Germinal center (tissue), 1 donor: ENCODE data around the gene OTOF.

Experiments
- DNase-seq: peaks from one replicate; pipeline ENCODE4 v3.0.0; 2012; ENCODE audit warnings: mixed read lengths, low spot score

Gene OTOF

GRCh38 chr2:26464390-26465265 lies 13.3 kb downstream of the OTOF start:
- no peak for DNase-seq

GRCh38 chr2:26463244-26464192 lies 14.4 kb downstream of the OTOF start:
- DNase-seq, result no peak

GRCh38 chr2:26462511-26463243 lies 15.2 kb downstream of the OTOF start:
- DNase-seq, result no peak

- DNase-seq, result no peak
Measured at GRCh38 chr2:26462100-26462499, 15.8 kb downstream of the OTOF start.

DNA sequence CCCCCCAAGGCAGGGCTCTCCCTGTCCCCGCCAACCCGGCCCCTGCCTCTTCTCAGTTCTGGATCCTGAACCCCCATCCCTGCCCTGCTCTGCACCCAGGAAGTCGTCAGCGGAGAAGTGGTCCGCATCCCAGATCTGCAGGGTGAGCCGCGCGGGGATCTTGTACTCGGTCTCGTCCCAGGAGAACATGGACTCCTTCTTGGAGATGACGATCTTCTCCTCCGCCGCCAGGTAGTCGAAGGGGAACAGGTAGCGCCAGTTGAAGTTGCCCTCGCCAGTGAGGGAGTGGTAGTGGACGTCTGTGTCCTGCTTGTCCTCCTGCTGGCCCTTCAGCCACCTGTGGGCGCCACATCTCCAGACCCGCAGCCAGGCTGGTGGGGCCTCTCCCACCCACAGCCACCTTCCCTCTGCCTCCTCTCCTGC lies 16.3 kb downstream of the OTOF start:
- no peak for DNase-seq

DNA sequence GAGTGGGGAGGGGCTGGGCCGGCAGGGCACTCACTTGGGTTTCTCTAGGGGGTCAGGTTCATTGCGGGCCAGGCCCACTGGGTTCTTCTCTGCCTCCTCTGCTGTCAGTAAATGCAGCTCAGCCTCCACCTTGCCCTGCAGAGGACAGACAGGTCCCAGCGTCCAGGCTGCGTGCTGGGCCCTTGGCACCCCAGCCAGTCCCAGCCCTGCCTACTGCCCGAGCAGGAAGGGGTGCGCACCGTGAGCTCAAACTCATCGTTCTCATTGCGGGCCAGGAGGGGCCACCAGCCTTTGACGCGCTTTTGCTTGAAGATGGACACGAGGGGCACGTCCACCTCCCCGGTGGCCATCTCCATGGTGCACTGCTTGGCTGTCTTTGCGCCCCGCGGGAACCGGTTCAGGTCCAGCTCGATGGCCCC lies 17.3 kb downstream of the OTOF start:
- no peak for DNase-seq

- DNase-seq, result no peak
Measured at GRCh38 chr2:26459991-26460612, 17.8 kb downstream of the OTOF start.

- no peak for DNase-seq
Measured at GRCh38 chr2:26458365-26459042, 19.4 kb downstream of the OTOF start.

- DNase-seq, result no peak
Measured at GRCh38 chr2:26457695-26458364, 20.1 kb downstream of the OTOF start.

DNA sequence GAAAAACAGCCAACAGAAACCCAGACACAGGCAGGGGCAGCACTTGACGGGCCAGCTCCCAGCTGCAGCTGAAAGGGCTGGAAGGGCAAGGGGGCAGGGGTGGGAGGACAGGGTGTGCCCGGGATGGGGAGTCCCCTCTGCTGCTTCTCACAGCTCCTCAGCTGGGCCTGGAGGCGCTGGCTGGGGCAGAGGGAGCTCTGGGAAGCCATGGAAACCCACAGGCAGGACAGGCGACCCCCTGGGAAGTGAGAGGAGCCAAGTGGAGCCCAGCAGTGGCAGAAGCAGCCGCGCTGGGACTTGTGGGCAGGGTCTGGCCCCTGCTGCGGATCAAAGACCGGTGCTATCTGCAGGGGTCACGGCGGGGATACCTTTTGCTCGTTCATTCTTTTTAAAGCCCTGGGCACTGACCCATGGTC lies 20.7 kb downstream of the OTOF start:
- DNase-seq, result no peak

- DNase-seq, result no peak
Measured at GRCh38 chr2:26456440-26457250, 21.3 kb downstream of the OTOF start.

DNA sequence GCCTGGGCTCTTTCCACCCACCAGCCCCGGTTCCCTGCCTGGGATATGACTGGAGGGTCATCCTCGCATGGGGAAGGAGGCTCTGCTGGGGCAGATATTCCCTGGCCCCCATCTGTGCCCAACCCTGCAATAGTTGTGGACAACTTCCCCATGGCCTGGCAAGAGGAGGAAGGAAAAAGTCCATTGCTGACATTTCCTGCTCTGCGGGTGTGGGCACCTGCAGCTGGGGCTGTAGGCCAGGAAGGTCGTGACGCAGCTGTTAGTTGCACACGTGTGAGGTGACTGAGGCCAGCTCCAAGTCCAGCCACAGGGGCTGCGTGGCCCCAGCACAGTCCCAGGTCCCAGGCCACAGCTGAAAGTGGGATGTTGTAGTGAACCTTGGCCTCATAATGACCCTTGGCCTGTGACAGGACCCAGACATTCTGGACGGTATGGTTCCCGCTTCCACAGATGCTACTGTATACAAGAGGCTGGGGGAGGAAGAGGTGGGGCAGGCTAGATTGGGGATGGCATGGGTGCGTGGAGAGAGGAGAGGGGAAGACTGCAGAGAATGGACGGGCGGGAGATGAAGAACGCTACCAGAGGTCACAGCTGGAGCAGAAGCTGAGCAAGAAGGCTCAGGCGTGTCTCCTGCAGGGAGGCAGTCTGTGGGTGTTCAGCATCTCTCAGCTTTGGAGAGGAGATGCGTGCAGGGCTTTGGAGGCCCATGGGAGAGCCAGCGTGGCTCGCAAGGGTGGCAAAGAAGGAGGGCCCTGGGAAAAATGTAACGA lies 22.1 kb downstream of the OTOF start:
- no peak for DNase-seq

DNA sequence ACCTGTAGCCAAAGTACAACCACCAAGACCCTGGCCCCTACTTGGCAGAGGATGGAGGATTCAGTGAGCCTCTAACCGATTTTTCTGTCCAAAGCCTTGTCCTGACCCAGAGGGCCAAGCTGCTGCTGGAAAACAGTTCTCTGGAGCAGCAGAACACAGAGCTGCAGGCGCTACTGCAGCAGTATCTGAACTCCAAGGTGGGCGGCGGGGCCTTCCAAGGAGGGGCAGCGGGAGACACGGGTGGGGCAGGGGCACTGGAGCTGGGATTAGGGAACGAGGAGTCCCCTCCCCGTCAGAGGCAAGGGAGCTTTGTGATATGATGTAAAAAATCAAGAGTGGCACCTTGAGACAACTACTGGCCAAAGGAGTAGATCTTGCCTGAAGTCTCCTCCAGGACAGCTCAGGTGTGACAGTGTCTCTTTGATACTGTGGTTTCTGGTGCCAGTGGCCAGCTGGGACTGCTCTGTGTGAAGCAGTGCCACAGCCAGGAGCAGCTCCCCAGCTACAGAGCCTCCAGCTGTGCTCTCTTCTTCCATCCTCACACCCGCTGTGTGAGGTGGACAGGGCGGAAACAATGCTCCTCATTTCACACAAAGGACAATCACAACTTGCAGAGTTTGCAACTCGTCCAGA lies 22.8 kb downstream of the OTOF start:
- no peak for DNase-seq

DNA sequence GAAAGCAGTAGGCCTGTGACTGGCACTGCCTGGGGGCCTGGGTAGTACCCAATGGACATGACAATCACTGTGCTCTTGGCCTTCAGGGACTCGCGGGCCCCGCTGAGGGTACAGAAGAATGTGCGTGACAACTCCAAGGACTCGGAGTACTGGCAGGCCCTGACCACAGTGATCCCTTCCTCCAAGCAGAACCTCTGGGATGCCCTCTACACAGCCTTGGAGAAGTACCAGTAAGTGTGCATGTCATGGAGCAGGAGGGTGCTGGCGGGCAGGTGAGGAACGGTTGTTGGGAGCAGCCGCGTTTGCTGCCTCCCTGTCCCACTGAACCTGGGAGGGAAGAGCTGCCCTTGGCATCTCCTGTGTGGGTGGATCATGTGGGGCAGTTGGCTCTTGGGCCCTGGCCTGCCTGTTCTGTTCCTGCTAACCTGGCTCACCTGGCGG lies 23.3 kb downstream of the OTOF start:
- no peak for DNase-seq

DNA sequence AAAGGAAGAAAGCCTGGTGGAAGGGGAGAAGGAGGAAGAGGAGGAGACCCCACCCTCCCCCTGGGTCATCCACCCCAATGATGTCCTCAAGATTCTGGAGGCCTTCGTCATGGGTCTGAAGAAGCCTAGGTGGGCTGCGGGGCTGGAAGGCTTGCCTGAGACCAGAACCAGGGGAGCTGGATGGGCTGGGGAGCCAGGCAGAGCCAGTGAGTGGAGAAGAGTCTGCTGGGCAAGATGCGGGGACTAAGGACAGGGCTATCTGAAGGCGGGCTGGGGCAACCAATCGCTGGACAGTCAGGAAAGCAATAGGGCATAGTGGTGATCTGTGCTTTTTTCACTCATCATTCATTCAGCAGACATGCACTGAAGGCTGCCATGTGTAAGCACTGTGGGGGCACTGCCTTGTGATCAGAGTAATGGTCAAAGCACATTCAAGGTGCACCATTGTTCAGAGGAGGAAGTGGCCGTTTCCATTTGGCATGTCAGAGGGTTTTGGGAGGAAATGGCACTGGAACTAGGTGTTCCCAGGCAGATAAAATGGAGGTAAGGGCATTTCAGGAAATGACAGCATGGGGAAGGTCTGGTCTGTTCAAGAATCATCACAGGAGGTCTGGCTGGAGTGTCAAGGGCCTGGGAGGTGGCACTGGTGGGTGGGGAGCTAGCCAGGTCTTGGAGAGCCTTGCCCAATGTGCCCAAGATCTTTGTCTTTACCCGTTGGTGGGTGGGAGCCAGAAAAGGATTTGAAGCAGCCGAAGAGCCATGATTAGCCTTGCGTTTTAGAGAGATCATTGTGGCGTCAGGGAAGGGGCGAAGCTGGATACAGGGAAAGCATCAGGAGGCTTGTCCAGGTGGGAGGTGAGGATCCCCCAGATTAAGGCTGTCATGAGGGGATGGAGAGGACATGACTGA lies 24.2 kb downstream of the OTOF start:
- DNase-seq, result no peak

DNA sequence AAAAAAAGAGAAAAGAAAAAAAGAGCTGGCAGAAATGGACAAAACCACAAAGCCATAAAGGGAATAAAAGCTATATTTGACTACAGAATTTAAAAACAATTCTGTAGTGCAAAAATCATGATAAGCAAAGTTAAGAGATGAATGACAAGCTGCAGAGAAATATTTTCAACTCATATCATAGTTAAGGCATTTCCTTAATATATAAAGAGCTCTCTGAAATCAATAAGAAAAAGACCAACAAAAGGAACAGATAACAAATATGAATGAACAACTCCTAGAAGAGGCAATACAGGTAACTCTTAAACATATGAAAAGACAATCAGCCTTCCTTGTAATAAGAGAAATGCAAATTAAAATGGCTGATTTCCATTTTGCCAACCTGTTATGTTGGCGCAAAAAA lies 26.2 kb downstream of the OTOF start:
- no peak for DNase-seq

GRCh38 chr2:26450031-26450635 lies 27.8 kb downstream of the OTOF start:
- DNase-seq, result no peak
